AG09309 (cell line): ENCODE measurements around the gene TIRAP.

ENCODE experiments used
- DNase-seq: peaks from one replicate; pipeline ENCODE4 v3.0.0-alpha.2; 2010; ENCODE audit warnings: low read depth
- H3K4me3 ChIP-seq: 2 replicates; pipeline ENCODE4 v1.5.1; 2011; ENCODE audit warnings: mild to moderate bottlenecking, low read depth, low read length, moderate library complexity; ENCODE audit not compliant: control insufficient read depth
- TF ChIP-seq, protein P1 (sequence below): IDR thresholded peaks from 2 replicates; pipeline ENCODE4 v1.5.1; 2011; ENCODE audit warnings: mild to moderate bottlenecking, low read depth, low read length, inconsistent platforms; ENCODE audit not compliant: insufficient read depth, control insufficient read depth; ENCODE audit errors: missing control alignments

The TIRAP gene

GRCh38 chr11:126268708-126269579 lies 13.9 kb upstream of the TIRAP start, which contains the start of the genes FOXRED1 and SRPRA:
TSS of gene FOXRED1 (plus strand) at chr11:126269154. CDS start at chr11:126269207, 53 bp downstream.
TSS of gene SRPRA (minus strand) at chr11:126268895. CDS start at chr11:126268804, 91 bp downstream.
- H3K4me3 ChIP-seq: peak within 1 kb of the TSS; percentile 91
- TF ChIP-seq, protein P1, sequence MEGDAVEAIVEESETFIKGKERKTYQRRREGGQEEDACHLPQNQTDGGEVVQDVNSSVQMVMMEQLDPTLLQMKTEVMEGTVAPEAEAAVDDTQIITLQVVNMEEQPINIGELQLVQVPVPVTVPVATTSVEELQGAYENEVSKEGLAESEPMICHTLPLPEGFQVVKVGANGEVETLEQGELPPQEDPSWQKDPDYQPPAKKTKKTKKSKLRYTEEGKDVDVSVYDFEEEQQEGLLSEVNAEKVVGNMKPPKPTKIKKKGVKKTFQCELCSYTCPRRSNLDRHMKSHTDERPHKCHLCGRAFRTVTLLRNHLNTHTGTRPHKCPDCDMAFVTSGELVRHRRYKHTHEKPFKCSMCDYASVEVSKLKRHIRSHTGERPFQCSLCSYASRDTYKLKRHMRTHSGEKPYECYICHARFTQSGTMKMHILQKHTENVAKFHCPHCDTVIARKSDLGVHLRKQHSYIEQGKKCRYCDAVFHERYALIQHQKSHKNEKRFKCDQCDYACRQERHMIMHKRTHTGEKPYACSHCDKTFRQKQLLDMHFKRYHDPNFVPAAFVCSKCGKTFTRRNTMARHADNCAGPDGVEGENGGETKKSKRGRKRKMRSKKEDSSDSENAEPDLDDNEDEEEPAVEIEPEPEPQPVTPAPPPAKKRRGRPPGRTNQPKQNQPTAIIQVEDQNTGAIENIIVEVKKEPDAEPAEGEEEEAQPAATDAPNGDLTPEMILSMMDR: no peak

DNA sequence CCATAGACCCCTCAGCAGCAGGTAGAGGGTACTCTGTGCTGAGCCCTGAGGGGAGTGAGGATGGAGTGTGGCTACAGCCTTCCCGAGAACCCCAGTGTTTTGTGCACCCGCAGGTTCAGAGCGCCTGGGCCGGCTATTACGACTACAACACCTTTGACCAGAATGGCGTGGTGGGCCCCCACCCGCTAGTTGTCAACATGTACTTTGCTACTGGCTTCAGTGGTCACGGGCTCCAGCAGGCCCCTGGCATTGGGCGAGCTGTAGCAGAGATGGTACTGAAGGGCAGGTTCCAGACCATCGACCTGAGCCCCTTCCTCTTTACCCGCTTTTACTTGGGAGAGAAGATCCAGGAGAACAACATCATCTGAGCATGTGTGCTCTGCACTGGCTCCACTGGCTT lies 5.6 kb upstream of the TIRAP start:
- TF ChIP-seq, protein P1: no peak
- no peak overlapping the region for H3K4me3 ChIP-seq
- DNase-seq: no peak

More at GRCh38 chr11:126268708-126269579, 13.9 kb upstream of the TIRAP start, which contains the start of the genes FOXRED1 and SRPRA:
- peak; percentile 93 for DNase-seq

DNA sequence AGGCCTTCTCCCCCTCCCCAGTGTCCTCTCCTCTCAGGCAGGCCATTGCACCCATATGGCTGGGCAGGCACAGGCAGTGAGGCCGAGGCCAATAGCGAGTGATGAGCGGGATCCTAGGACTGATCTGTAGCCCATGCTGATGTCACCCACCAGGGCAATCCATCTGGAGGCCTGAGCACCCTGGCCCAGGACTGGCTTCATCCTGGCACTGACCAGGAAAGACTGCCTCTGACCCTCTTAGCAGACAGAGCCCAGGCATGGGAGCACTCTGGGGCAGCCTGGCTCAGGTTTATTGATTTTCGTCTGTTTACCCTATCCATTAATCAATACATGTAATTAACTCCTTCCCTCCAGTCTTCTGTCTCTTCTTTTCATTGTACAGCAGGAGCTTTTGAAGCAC lies 5.1 kb upstream of the TIRAP start:
- H3K4me3 ChIP-seq: no peak overlapping the region
- TF ChIP-seq, protein P1: no peak
- no peak for DNase-seq

- TF ChIP-seq, protein P1: no peak
- DNase-seq: no peak
- no peak overlapping the region for H3K4me3 ChIP-seq
Measured at GRCh38 chr11:126279191-126279590, 3.7 kb upstream of the TIRAP start.

GRCh38 chr11:126280595-126280994 lies 2.3 kb upstream of the TIRAP start:
- TF ChIP-seq, protein P1: no peak
- H3K4me3 ChIP-seq: no peak overlapping the region
- no peak for DNase-seq

DNA sequence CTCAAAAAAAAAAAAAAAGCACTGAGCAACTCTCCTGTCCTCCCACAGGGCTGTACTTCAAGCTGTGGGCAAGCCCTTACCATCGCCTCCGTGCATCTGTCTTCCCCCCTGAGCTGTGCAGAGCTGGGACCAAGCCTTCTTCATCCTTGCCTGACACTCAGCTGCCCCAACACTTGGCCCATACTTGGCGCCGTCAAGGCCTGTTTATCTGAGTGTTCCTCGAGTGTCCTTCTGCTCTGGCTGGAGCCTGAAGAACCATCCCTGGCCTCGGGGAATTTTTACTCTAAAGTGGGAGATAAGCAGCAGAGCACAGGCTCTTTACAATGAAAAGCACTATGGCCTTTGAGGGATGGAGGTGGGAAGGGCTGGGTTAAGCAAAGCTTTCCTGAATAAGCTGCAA lies 1.6 kb upstream of the TIRAP start:
- DNase-seq: no peak
- H3K4me3 ChIP-seq: no peak overlapping the region
- TF ChIP-seq, protein P1: no peak
